ENCODE results near the gene BCR. TPM values are rescaled to one million over a fixed set of nuclear protein-coding genes. Genes with fewer than 3 reads are reported as not detected.

The BCR gene
- total RNA-seq, 1 donor from 2014 or later, result 69.0 TPM

DNA sequence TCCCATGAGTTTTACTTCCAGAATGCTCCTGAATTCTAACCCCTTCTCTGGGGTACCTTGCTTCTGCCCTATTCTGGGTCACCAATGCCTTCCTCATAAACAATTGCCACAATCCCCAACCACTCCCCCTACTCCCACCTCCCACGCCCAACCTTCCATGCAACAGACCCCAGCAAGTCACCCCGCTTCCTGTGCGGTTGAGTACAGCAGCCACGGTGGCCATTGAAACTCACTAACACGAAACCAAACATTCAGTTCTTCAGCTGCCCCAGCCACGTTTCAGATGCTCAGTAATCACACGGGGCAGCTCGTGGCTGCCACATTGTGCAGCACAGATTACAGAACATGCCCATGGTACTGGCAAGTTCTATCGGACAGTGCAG lies 3.7 kb upstream of the BCR start:
- TF ChIP-seq, protein P1, sequence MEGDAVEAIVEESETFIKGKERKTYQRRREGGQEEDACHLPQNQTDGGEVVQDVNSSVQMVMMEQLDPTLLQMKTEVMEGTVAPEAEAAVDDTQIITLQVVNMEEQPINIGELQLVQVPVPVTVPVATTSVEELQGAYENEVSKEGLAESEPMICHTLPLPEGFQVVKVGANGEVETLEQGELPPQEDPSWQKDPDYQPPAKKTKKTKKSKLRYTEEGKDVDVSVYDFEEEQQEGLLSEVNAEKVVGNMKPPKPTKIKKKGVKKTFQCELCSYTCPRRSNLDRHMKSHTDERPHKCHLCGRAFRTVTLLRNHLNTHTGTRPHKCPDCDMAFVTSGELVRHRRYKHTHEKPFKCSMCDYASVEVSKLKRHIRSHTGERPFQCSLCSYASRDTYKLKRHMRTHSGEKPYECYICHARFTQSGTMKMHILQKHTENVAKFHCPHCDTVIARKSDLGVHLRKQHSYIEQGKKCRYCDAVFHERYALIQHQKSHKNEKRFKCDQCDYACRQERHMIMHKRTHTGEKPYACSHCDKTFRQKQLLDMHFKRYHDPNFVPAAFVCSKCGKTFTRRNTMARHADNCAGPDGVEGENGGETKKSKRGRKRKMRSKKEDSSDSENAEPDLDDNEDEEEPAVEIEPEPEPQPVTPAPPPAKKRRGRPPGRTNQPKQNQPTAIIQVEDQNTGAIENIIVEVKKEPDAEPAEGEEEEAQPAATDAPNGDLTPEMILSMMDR (conservative IDR thresholded peaks at IDR 0.05; ENCODE audit: low read depth, low read length), result no peak
- no peak for DNase-seq (ENCODE audit: low read depth)
- no peak overlapping the region for H3K4me3 ChIP-seq (ENCODE audit: low read depth, low read length)

DNA sequence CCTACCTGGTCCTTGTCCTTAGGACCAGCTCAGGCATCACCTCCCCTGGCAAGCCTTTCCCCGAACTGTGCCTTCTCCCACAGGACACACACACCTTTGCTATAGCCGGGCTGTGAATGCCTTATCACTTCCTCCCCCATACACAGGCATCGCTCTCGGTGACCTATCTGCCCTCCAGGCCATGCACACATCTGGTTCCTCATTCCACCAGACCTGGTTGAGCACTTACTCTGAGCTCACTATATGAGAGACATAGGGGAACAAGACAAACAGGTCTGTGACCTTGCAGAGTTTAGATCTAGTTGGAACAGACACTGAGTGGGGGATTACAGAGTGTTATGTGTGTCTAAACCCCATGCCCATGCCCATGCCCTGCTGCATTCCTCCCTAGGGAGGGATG lies 3.1 kb upstream of the BCR start:
- DNase-seq (ENCODE audit: low read depth), result no peak
- TF ChIP-seq, protein P1 (conservative IDR thresholded peaks at IDR 0.05; ENCODE audit: low read depth, low read length), result no peak
- H3K4me3 ChIP-seq (ENCODE audit: low read depth, low read length), result no peak overlapping the region

DNA sequence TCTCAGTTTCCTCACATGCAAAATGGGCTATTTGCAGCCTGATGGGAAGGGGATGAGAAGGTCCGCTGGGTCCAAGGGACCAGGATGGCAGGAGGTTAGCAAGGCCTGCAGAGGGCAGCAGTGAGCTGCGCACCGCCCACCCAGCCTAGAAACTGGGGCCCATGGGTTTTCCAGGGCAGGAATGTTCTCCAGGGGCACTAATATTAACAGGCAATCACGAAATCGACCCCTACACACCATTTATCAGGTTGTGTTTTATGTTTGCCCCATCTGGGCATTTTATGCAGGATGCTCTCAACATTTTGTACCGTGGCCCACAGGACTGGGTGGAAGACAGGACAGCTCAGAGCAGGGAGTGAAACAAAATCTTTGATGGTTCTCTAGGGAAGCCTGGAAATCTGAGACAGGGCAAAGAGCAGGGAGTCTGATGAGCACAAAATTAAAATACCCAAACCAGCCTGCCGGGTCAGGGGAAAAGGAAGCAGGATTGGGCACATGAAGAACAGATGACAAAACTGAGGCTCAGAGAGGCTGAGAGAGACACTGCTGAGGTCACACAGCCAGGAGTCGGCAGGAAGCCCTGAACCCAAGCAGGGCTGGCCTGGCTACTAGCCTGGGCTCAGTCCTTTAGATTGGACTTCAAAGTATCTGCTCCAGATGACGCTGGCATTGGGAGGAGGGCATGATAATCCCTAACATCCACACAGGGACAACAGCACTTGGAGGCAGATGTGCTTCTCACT lies 1.6 kb upstream of the BCR start:
- DNase-seq (ENCODE audit: low read depth), result no peak
- TF ChIP-seq, protein P1 (conservative IDR thresholded peaks at IDR 0.05; ENCODE audit: low read depth, low read length), result peak; percentile 96
- no peak overlapping the region for H3K4me3 ChIP-seq (ENCODE audit: low read depth, low read length)

DNA sequence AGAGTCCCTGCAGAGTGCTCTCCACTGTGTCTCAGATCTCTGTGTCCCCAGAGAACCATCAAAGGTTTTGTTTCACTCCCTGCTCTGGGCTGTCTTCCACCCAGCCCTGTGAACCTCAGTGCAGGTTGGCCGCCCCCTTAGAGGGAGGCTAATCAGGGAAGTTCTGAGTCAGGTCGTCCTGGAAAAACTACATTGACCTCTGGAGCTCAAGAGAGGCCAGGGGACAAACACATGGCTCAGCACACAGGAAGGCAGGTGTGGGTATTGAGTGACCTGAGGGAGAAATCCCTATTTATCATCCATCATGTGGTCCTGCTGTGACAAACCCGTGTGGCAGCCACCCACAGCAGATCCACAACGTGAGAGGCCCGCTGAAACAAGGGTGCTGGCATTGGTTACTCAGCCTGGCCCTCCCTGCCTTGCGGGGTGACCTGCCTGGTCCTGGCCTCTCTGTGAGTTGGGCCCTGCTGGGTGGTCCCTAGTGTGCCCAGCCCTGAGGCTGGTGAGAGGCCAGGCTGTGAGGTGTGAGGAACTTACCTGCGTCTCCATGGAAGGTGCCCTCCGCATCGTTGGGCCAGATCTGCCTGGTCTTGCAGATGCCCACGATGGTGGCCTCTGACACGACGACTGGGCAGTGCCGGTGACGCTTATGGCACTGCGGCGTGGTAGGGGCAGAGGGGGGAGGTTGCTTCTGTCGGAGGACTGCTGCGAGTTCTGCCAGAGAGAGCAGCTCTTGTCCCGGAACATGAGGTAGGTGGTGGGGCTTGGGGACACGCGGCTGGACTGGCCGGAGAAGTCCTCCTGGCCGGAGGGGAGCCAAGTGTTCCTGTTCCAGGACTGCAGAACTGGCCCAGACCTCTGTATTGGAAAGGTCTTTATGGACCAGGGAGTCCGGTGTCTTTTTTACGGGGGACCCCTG lies 669 bp upstream of the BCR start:
- H3K4me3 ChIP-seq (ENCODE audit: low read depth, low read length), result peak overlapping the region; percentile 67
- no peak for DNase-seq (ENCODE audit: low read depth)
- TF ChIP-seq, protein P1 (conservative IDR thresholded peaks at IDR 0.05; ENCODE audit: low read depth, low read length), result no peak

DNA sequence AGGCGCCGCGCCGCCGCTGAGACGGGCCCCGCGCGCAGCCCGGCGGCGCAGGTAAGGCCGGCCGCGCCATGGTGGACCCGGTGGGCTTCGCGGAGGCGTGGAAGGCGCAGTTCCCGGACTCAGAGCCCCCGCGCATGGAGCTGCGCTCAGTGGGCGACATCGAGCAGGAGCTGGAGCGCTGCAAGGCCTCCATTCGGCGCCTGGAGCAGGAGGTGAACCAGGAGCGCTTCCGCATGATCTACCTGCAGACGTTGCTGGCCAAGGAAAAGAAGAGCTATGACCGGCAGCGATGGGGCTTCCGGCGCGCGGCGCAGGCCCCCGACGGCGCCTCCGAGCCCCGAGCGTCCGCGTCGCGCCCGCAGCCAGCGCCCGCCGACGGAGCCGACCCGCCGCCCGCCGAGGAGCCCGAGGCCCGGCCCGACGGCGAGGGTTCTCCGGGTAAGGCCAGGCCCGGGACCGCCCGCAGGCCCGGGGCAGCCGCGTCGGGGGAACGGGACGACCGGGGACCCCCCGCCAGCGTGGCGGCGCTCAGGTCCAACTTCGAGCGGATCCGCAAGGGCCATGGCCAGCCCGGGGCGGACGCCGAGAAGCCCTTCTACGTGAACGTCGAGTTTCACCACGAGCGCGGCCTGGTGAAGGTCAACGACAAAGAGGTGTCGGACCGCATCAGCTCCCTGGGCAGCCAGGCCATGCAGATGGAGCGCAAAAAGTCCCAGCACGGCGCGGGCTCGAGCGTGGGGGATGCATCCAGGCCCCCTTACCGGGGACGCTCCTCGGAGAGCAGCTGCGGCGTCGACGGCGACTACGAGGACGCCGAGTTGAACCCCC lies 798 bp downstream of the BCR start:
- DNase-seq (ENCODE audit: low read depth), result no peak
- TF ChIP-seq, protein P1 (conservative IDR thresholded peaks at IDR 0.05; ENCODE audit: low read depth, low read length), result no peak
- H3K4me3 ChIP-seq (ENCODE audit: low read depth, low read length), result peak overlapping the region; percentile 67

DNA sequence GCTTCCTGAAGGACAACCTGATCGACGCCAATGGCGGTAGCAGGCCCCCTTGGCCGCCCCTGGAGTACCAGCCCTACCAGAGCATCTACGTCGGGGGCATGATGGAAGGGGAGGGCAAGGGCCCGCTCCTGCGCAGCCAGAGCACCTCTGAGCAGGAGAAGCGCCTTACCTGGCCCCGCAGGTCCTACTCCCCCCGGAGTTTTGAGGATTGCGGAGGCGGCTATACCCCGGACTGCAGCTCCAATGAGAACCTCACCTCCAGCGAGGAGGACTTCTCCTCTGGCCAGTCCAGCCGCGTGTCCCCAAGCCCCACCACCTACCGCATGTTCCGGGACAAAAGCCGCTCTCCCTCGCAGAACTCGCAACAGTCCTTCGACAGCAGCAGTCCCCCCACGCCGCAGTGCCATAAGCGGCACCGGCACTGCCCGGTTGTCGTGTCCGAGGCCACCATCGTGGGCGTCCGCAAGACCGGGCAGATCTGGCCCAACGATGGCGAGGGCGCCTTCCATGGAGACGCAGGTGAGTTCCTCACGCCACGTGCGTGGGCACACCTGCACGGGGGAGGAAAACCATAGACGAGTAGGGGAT lies 1.5 kb downstream of the BCR start:
- TF ChIP-seq, protein P1 (conservative IDR thresholded peaks at IDR 0.05; ENCODE audit: low read depth, low read length), result no peak
- H3K4me3 ChIP-seq (ENCODE audit: low read depth, low read length), result peak overlapping the region; percentile 67
- DNase-seq (ENCODE audit: low read depth), result no peak
